ENCODE data around the gene CD48. TPM values are rescaled to one million over a fixed set of nuclear protein-coding genes. Genes with fewer than 3 reads are reported as not detected.

Gene CD48
- total RNA-seq, 2 experiments from 2014 or later: 131 to 150 TPM

DNA sequence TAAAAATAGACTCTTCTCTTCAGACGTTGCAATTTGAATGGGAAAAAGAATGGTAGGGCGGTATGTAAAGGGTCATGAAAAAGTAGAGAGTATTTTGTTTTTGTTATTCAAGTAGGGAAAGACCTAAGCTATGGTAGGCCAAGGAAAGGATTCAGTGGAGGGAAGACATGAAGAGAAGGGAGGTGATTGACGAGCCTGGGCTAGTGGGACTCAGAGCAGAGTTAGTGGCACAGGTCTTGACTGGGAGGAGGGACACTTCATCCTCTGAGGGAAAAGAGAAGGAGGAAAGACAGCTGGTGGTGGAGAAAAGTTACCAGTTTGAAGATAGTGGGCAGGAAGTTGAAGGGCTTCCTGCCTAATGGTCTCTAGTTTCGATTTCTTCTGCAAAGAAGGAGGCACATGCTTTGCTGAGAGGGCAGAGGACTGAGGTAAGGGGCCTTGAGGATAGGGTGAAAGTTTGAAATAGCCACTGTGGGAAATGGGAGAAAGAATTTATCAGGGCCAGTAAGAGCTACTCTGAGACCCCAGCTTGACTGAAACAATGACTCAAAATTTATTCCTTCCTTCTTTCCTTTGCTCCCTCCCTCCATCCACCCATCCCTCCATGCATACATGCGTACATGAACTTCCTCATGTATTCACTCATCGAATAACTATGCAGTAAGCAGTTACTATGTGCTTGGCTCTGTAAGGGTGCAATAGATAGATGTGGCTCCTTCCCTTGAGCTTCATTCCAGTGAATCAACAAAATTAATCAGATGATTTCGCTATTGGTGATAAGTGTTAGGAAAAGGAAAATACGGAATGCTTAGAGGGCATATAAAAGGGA, 4.2 kb downstream of the CD48 start:
- intact Hi-C loops (cut with micrococcal nuclease; ENCODE audit: unreplicated experiment): no loop called here
- H3K4me3 ChIP-seq (ENCODE audit: low read depth, low read length, poor library complexity, severe bottlenecking): peak overlapping the region; percentile 77
- POLR2A ChIA-PET: interaction anchor here (0.5 to 2.5 kb wide), 17 partner anchors 8 to 331 kb away, joined by 3 to 13 read pairs (median 6); no protein-coding TSS in a partner anchor
- CTCF ChIA-PET (ENCODE audit: unreplicated experiment): interaction anchor here (0.6 to 1.2 kb wide), 4 partner anchors 23 to 459 kb away, joined by 3 read pairs; partner anchors contain the start of gene PPOX
- peak; percentile 69 for DNase-seq (ENCODE audit: low spot score)
- BruUV-seq (replicated peaks): no TSS peak
- peaks cover 70% of the 10 kb centered on the region for H3K4me1 ChIP-seq (ENCODE audit: insufficient read depth, low read length, poor library complexity, severe bottlenecking)
- peak overlapping the region; percentile 98 for H3K27ac ChIP-seq (ENCODE audit: low read depth, low read length, poor library complexity, severe bottlenecking)
- TF ChIP-seq EZH2phosphoT487 (IDR thresholded peaks at IDR 0.05; ENCODE audit: borderline replicate concordance, low read depth, low read length): no peak
- TF ChIP-seq, protein P1, sequence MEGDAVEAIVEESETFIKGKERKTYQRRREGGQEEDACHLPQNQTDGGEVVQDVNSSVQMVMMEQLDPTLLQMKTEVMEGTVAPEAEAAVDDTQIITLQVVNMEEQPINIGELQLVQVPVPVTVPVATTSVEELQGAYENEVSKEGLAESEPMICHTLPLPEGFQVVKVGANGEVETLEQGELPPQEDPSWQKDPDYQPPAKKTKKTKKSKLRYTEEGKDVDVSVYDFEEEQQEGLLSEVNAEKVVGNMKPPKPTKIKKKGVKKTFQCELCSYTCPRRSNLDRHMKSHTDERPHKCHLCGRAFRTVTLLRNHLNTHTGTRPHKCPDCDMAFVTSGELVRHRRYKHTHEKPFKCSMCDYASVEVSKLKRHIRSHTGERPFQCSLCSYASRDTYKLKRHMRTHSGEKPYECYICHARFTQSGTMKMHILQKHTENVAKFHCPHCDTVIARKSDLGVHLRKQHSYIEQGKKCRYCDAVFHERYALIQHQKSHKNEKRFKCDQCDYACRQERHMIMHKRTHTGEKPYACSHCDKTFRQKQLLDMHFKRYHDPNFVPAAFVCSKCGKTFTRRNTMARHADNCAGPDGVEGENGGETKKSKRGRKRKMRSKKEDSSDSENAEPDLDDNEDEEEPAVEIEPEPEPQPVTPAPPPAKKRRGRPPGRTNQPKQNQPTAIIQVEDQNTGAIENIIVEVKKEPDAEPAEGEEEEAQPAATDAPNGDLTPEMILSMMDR (conservative IDR thresholded peaks at IDR 0.05; ENCODE audit: low read length): no peak
- no peaks in the 10 kb centered on the region for H3K9me2 ChIP-seq (ENCODE audit: insufficient read depth, low read length)
- peaks cover 100% of the 10 kb centered on the region for H3K79me2 ChIP-seq (ENCODE audit: insufficient read depth, low read depth, low read length)
- H3K4me2 ChIP-seq (ENCODE audit: low read length): peak overlapping the region; percentile 92
- no peaks in the 10 kb centered on the region for H3K9me3 ChIP-seq (ENCODE audit: low read length)
- H4K20me1 ChIP-seq (ENCODE audit: insufficient read depth, low read length): 0 out of 2 replicates have a peak, but pooled peaks cover 11% of the 10 kb centered on the region
- H2AFZ ChIP-seq (ENCODE audit: low read length): no peak overlapping the region
- peaks cover 68% of the 10 kb centered on the region for H3K36me3 ChIP-seq (ENCODE audit: insufficient read depth, low read length)

DNA sequence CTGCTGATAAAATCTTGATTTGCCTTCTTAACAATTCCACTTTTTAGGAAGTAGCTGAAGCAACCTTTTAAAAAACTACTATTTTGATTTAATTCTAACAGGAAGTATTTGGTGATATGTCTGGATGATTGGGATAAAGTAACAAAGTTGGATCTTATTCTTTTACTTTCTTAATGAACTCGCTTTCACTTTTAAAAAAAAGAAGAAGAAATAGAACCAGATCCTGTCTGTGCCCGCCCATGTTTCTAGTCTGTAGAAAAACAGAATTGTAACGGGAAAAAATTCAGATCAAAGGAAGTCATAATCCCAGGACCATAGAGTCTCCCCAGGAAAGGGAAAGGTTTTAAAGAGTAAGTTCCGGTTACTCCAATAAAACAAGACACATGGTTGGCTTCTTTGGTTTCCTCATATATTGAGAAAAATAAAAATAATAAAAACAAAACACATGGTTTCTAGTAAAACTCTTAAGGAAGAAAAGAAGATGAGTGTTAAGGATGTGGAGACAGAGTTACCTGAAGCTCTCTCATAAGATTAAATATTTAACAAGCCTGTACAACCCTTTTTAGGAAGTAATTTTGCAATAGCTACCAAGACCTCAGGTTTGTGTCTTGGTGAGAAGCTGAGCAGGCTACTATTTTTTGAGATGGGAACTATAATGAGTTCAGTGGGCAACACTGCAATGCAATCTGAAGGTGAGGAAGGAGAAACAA, 4.9 kb downstream of the CD48 start:
- Histone ChIP-seq H3K4me2 (ENCODE audit: low read length) (peak overlapping the region; percentile 92), H3K79me2 (ENCODE audit: insufficient read depth, low read depth, low read length) (peaks cover 100% of the 10 kb centered on the region), H4K20me1 (ENCODE audit: insufficient read depth, low read length) (0 out of 2 replicates have a peak, but pooled peaks cover 11% of the 10 kb centered on the region), H3K4me1 (ENCODE audit: insufficient read depth, low read length, poor library complexity, severe bottlenecking) (peaks cover 64% of the 10 kb centered on the region), H3K9me3 (ENCODE audit: low read length) (no peaks in the 10 kb centered on the region), H3K27ac (ENCODE audit: low read depth, low read length, poor library complexity, severe bottlenecking) (peak overlapping the region; percentile 98), H3K9me2 (ENCODE audit: insufficient read depth, low read length) (no peaks in the 10 kb centered on the region), H2AFZ (ENCODE audit: low read length) (no peak overlapping the region), H3K4me3 (ENCODE audit: low read depth, low read length, poor library complexity, severe bottlenecking) (peak overlapping the region; percentile 77), H3K36me3 (ENCODE audit: insufficient read depth, low read length) (peaks cover 75% of the 10 kb centered on the region)
- intact Hi-C loops (cut with micrococcal nuclease; ENCODE audit: unreplicated experiment): no loop called here
- TF ChIP-seq, protein P1 (conservative IDR thresholded peaks at IDR 0.05; ENCODE audit: low read length): no peak
- TF ChIP-seq EZH2phosphoT487 (IDR thresholded peaks at IDR 0.05; ENCODE audit: borderline replicate concordance, low read depth, low read length): no peak
- DNase-seq (ENCODE audit: low spot score): no peak
- POLR2A ChIA-PET: interaction anchor here (0.5 to 2.5 kb wide), 10 partner anchors 9 to 327 kb away, joined by 3 to 9 read pairs (median 6); no protein-coding TSS in a partner anchor
- BruUV-seq (replicated peaks): no TSS peak
- CTCF ChIA-PET (ENCODE audit: unreplicated experiment): interaction anchor here (0.6 to 1.1 kb wide), 2 partner anchors 163 to 306 kb away, joined by 3 read pairs; no protein-coding TSS in a partner anchor

All from OCI-LY7 (cell line).